HG02852 (cell line): Measurements from ENCODE around the gene SASH3.

ENCODE experiments used
- ATAC-seq: cut with Tn5 transposase; IDR thresholded peaks from one replicate; pipeline ENCODE4 v1.9.1; 2021; ENCODE audit warnings: mild to moderate bottlenecking, moderate library complexity; ENCODE audit not compliant: unreplicated experiment

The SASH3 gene

DNA sequence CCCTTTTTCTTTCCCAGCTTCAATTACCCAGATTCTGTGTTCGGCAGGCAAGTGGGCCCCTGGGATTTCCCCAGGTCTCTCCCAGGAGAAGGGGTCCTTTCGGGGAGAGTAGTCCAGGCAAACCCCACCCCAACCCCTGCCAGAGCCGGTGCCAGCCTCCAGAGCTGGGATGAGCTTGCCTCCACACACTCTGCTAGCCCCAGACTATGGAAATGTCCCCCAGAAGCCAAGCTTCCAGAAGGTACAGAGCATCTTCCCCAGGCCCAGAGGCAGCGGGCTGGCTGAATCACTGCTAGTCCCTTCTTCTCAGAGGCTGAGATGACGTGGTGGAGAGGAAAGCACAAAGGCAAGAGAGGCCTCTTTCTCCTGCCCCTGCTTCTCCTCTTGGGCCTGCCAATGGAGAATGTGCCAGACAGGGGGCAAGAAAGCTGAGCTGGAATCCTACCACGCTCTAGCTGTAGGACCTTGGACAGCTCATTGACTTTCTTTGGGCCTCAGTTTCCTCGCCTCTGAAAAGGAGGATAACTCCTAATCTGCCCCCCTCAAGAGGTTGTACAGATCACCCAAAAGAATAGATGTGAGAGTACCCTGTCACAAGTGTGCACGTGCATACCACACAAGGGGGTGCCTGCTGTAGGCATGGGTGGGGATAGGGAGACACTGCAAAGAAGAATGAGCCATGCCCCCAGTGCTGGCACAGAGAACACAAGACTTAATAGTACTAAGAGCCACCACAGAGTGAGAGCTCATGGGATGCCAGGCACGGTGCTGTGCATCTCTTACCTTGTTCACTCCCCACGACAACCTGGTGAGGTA, 2.1 kb downstream of the SASH3 start:
- no peak for ATAC-seq

- ATAC-seq: no peak
Observed at GRCh38 chrX:129782706-129783105, 3.0 kb downstream of the SASH3 start.

DNA sequence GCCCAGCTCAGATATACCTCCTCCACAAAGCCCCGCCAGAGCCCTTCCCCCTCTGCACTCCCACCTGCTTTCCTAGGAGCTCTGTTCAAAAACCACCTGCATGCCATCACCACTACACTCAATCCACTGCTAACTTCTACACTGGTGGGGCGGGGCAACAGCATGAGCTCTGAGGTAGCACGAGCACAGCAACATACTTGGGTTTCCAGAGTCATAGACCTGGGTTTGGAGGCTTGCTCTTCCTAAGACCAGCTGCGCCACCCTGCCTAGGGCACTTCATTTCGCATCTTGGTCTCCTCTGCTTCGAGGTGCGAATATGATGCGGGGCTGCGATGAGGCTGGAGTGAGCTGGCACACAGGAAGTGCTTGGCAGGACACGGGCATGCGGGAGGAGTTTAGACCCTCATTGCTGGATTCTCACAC, 3.6 kb downstream of the SASH3 start:
- ATAC-seq: no peak

DNA sequence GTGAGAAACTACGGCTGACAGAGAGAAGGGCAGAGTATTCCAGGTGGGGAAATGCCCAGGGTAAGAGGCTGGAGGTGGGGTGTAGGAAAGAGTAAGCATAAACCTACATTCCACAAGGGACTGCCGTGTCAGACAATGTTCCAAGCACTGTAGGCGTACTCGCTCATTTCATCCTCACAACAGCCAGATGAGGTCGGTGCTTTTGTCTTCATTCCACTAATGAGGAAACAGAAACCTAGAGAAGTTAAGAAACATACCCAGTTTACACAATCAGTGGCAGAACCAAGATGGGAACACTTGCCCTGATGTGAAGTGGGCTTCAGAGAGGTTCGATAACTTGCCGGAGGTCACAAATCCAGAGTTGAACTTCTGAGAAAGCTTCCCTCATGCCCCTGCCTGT, 4.6 kb downstream of the SASH3 start:
- no peak for ATAC-seq

GRCh38 chrX:129785160-129785947, 5.6 kb downstream of the SASH3 start:
- no peak for ATAC-seq

- peak; percentile 88 for ATAC-seq
Observed at GRCh38 chrX:129786210-129786651, 6.5 kb downstream of the SASH3 start.

- no peak for ATAC-seq
Observed at GRCh38 chrX:129787336-129788055, 7.7 kb downstream of the SASH3 start.

DNA sequence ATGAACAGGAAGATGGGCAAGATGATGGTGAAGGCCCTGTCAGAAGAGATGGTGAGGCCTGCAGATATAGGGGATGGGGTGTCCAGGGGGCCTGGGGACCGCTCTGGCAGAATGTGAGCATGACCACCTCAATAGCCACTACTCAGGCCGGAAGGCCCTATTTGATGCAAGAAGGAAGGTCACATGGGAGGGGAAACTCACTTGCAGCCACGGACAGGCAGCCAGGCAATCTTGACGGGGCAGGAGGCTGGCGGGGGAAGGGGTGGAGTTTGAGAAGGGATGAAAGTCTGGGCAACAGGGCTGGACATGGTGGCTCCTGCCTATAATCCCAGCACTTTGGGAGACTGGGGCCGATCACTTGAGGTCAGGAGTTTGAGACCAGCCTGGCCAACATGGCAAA, 8.8 kb downstream of the SASH3 start:
- ATAC-seq: no peak

DNA sequence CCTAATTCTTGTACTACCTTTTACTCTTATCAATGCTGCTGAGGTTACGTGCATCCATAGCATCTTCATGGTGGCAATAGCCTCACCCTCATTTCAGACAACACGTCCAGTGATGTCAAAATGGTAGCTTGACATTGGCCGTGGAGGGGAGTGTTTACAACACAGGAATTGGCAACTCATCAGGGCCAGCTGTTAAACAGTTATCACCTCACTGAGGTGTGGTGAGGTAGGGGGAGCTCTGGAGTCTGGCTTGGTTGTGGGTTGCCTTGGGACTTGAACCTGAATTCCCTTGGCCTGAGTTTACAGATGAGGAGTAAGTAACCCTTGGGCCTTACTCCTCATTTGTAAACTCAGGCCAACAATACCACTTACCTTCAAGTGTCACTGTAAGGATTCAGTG, 10.4 kb downstream of the SASH3 start:
- no peak for ATAC-seq

DNA sequence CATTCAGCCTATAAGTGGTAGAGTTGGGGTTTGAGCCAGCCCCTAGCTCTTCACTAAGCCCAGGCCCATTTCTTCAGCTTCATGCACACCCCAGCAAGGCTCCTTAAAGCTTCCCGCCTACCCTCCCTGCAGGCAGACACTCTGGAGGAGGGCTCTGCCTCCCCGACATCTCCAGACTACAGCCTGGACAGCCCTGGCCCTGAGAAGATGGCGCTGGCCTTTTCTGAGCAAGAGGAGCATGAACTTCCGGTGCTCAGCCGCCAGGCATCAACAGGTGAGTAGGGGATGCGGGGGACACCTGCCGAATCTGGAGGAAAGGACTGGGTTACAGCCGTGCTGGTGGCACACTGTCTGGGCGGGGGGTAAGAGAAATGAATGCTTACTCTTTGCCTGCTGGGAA, 11.1 kb downstream of the SASH3 start:
- no peak for ATAC-seq

DNA sequence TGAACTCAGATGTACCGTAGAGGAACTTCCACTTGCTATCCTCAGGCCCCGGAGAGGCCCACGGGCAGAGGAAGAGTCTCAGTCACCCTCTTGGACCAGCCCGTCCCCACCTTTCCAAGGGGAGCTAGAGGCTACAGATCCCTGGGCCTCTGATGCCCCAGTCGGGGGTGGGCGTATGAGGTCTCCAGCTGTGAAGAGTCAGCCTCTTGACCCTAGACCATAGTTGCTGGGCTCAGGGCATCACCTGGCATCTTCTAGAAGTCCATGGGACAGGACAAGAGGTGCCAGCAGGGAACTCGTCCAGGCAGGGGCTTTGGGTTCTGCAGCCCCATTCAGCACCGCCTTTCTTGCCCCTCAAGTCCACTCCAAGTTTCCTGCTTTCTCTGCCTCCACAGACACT, 11.6 kb downstream of the SASH3 start:
- ATAC-seq: no peak

DNA sequence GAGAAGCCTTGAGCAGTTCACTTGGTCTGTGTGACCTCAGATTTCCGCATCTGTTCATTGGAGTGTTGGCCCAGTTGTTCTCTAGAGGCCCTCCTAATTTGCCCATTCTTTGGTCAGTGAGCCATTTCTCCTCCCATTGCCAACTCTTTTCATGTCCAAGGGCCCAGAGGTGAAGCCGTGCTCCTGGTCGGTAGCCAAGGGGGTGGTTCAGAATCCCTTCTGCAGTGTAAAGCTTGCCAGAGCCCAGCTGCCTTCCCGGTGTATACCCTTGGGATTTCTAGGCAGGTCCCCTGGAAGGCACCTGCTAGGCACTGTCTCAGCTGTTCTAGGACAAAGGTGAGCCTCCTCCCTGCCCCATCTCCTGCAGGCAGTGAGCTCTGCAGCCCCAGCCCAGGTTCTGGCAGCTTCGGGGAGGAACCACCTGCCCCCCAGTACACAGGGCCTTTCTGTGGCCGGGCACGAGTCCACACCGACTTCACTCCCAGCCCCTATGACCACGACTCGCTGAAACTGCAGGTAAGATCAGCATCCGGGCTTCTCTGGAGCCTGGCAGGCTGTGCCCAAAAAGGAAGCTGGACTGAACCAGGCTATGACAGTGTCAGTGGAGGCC, 12.3 kb downstream of the SASH3 start:
- no peak for ATAC-seq

DNA sequence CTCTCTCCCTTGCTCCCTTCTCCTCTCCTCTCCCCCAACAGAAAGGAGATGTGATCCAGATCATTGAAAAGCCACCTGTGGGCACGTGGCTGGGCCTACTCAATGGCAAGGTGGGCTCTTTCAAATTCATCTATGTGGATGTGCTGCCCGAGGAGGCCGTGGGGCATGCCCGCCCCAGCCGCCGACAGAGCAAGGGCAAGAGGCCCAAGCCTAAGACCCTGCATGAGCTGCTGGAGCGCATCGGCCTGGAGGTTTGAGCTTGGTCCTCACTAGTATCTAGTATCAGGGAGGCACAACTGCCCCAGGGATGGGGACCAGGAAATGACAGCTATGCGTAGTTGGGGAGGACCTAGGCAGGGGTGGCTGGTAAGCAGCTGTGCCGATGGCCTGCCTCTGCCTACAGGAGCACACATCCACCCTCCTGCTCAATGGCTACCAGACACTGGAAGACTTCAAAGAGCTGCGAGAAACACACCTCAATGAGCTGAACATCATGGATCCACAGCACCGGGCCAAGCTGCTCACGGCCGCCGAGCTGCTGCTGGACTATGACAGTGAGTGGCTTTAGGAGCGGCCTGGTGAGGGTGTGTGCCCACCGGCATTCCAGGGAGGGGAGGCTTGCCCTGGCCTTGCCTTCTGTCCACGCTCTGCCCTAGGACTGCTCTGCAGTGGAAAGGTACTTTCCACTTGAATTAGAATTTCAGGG, 13.0 kb downstream of the SASH3 start:
- no peak for ATAC-seq

- no peak for ATAC-seq
Observed at GRCh38 chrX:129793604-129794191, 13.9 kb downstream of the SASH3 start.

DNA sequence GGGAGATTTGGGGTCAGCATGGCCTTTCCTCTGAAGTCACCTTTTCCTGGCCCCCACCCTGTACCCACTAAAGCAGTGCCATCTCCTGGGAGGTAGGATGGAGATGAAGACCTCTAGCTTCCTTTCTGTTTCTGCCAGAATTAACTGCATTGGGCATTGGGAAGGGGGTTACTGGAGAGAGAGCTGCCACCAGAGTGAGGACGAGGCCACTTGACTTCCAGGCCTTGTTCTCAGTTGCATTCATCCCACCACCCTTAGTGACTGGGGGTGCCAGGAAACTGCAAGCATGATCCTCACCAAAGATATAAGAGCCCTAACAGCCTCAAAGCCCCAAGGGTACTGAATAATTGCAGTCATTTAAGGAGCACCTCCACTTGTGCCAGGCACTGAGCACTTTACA, 15.8 kb downstream of the SASH3 start:
- ATAC-seq: no peak

GRCh38 chrX:129797251-129797906, 17.6 kb downstream of the SASH3 start:
- ATAC-seq: no peak

- no peak for ATAC-seq
Observed at GRCh38 chrX:129798456-129798855, 18.7 kb downstream of the SASH3 start.

DNA sequence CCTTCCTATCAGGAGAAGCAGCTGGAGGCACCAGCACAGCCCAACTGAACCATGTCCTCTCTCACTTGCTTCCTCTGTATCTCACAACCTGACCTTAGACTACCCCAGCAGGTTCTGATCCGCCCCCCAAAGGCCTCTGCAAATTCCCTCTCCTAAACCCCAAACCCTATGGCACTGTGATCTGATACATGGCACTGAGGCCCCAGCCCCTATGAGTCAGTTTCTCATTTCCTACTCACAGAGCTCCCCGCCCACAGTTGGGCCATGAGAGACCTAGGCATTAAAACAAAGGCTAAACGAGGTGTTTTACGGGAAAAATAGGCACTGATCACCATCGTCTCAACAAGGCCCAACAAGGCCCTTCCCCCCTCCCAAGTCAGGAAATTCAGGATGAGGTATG, 19.1 kb downstream of the SASH3 start:
- no peak for ATAC-seq

- ATAC-seq: no peak
Observed at GRCh38 chrX:129800186-129800585, 20.4 kb downstream of the SASH3 start.

DNA sequence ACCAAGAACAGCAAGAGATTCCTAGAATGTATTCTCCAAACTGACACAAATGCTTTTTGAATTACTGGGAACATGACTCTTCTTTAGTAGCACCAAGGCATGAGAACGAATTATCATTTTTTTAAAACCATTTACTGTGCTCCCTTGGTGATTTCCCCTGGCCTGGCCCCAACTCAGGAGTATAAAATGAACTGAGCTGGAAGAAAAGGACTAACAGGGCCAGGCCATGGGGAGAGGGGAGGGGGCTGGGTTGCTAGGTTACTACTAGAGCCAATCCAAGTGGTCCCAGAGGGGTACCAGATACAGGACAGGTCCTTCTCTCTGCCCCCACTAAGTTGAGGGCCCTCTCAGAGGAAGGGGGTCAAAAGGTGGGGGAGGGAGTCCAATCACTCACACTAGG, 23.1 kb downstream of the SASH3 start:
- no peak for ATAC-seq
